Nephron progenitor cell (in vitro differentiated cells): Measurements from ENCODE around the gene KCNMA1.
A peak's percentile ranks its signal among the peaks of the same experiment; 100 is the strongest.

Experiments
- DNase-seq: peaks from one replicate; pipeline ENCODE4 v3.0.0; 2021
- H3K27ac Mint-ChIP-seq: 2 replicates; pipeline ENCODE4 v1.8.0; 2021; ENCODE audit warnings: mild to moderate bottlenecking, moderate library complexity, mixed read lengths
- H3K27me3 Mint-ChIP-seq: 2 replicates; pipeline ENCODE4 v1.8.0; 2021; ENCODE audit warnings: mild to moderate bottlenecking, low read depth, mixed read lengths; ENCODE audit not compliant: poor library complexity
- H3K36me3 Mint-ChIP-seq: 2 replicates; pipeline ENCODE4 v1.8.0; 2021; ENCODE audit warnings: low read depth, mixed read lengths
- H3K4me1 Mint-ChIP-seq: 2 replicates; pipeline ENCODE4 v1.8.0; 2021; ENCODE audit warnings: mixed read lengths
- H3K4me3 Mint-ChIP-seq: 2 replicates; pipeline ENCODE4 v1.8.0; 2021; ENCODE audit warnings: mild to moderate bottlenecking, moderate library complexity, mixed read lengths
- H3K9me3 Mint-ChIP-seq: 2 replicates; pipeline ENCODE4 v1.8.0; 2021; ENCODE audit warnings: mild to moderate bottlenecking, moderate library complexity, mixed read lengths
- TF ChIP-seq, protein P1 (sequence below): fragments of 200-600 bp; sonication (generic); IDR thresholded peaks from 2 replicates; pipeline ENCODE4 v1.5.0; 2021; ENCODE audit warnings: antibody characterized with exemption

The KCNMA1 gene

DNA sequence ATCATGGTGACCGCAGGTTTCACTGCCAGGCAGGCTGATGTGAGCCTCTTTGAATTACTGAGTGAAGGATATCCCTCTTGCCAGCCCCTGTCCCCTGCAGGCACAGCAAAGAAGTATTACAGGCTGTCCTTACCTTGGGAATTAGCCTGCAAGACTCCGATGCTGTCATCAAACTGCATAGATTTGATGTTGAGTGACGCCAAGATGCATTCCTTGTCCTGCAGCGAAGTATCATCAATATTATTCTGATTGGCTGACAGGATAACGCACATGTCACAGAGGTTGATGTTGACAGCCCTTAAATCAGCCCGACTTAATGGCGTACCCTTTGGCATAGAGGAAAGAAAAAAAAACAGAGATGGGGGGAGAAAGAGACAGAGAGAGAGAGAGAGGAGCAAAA, 693.0 kb downstream of the KCNMA1 start:
- peaks cover 12% of the 10 kb centered on the region for H3K27me3 Mint-ChIP-seq

DNA sequence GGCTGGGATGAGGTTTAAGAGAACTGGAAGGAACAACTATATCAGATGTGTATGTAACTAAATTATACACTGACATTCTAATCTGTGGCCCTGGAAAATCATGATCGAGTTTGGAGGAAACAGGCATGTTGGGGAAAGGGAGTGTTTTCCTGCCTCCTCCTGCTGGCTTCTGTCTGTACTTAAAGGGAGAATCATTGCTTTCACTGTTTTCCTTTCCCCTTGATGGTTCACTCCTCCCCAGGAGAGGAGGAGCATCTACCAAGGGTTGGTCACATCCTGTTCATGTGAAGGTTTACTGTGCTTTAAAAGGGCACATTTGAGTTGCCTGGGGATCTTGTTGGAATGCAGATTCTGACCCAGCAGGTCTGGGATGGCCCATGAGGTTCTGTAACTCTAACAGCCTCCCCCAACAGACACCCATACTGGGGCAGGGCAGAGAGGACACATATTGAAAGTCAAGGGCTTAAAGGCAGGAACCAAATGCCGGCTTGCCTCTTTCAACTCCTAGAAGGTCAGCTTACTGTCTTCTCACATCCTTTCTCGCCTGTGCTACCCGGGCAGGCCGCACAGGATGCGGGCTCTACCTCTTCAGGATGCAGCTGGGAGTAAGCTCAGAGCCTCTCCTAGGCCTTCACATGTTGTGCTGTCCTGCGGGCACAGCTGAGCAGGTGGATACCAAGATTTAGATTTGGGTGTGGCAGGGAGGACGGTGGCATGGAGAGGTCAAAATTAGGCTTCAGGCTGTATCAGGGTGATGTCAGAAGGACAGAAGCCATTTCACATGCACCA, 694.8 kb downstream of the KCNMA1 start:
- H3K4me1 Mint-ChIP-seq: peaks cover 58% of the 10 kb centered on the region
- H3K36me3 Mint-ChIP-seq: no peaks in the 10 kb centered on the region
- peaks cover 12% of the 10 kb centered on the region for H3K27me3 Mint-ChIP-seq

More for the DNA sequence above, 693.0 kb downstream of the KCNMA1 start:
- TF ChIP-seq, protein P1, sequence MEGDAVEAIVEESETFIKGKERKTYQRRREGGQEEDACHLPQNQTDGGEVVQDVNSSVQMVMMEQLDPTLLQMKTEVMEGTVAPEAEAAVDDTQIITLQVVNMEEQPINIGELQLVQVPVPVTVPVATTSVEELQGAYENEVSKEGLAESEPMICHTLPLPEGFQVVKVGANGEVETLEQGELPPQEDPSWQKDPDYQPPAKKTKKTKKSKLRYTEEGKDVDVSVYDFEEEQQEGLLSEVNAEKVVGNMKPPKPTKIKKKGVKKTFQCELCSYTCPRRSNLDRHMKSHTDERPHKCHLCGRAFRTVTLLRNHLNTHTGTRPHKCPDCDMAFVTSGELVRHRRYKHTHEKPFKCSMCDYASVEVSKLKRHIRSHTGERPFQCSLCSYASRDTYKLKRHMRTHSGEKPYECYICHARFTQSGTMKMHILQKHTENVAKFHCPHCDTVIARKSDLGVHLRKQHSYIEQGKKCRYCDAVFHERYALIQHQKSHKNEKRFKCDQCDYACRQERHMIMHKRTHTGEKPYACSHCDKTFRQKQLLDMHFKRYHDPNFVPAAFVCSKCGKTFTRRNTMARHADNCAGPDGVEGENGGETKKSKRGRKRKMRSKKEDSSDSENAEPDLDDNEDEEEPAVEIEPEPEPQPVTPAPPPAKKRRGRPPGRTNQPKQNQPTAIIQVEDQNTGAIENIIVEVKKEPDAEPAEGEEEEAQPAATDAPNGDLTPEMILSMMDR: no peak
- H3K27ac Mint-ChIP-seq: peak overlapping the region; percentile 56
- peaks cover 43% of the 10 kb centered on the region for H3K4me1 Mint-ChIP-seq
- no peaks in the 10 kb centered on the region for H3K9me3 Mint-ChIP-seq
- no peak for DNase-seq
- H3K36me3 Mint-ChIP-seq: no peaks in the 10 kb centered on the region
- H3K4me3 Mint-ChIP-seq: no peak overlapping the region

DNA sequence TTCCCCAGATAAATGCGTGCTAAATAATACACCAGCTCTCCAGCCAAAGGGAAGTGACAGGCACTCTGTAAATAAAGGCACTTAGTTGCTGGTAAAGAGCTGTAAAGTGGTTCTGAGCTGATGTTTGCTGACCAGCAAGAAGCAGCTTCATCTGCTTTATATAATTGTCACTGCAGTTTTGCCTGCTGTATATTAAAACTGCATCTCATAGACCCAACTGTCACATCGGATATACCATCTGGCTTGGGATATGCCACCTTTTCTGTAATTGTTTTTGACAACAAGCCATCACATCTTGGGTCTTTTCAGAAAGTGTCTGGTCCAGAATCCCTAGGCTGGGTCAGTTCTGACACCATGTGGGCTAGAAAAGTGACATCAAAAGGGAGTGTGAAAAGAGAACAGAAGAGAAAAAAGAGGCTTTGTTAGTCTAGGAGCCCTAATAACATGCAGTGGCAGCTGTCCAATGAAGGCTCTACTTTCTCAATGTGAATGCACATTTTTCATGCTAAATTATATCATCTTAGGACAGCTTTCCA, 697.6 kb downstream of the KCNMA1 start:
- Mint-ChIP-seq H3K27me3 (peaks cover 10% of the 10 kb centered on the region), H3K4me3 (no peak overlapping the region), H3K27ac (no peak overlapping the region), H3K9me3 (no peaks in the 10 kb centered on the region), H3K36me3 (no peaks in the 10 kb centered on the region), H3K4me1 (peaks cover 55% of the 10 kb centered on the region)
- TF ChIP-seq, protein P1: no peak
- no peak for DNase-seq

More for the DNA sequence above, 694.8 kb downstream of the KCNMA1 start:
- TF ChIP-seq, protein P1: no peak
- H3K9me3 Mint-ChIP-seq: no peaks in the 10 kb centered on the region
- no peak for DNase-seq
- no peak overlapping the region for H3K4me3 Mint-ChIP-seq
- H3K27ac Mint-ChIP-seq: peak overlapping the region; percentile 80

DNA sequence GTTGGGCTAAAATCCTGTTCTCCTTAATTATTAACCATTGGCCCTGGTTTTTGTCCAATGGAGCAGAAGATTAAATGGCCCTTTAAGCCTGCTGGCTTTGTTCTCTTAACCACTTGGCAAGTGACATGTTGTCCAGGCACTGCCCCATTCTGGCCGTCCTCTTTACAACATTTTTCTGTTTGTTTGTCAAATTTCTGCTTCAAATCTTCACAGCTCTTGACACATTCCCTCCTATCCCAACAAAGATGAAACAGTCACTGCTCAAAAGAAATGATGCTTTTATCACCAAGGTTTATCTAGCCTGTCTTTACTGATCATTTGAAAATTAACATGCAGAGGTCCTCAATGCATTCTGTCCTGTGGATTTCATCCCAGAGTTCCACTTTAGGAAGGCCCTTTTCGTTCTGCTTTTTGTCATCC, 700.4 kb downstream of the KCNMA1 start:
- peaks cover 34% of the 10 kb centered on the region for H3K4me1 Mint-ChIP-seq
- TF ChIP-seq, protein P1: no peak
- H3K4me3 Mint-ChIP-seq: no peak overlapping the region
- H3K36me3 Mint-ChIP-seq: no peaks in the 10 kb centered on the region
- H3K9me3 Mint-ChIP-seq: no peaks in the 10 kb centered on the region
- H3K27ac Mint-ChIP-seq: no peak overlapping the region
- no peak for DNase-seq
- peaks cover 6% of the 10 kb centered on the region for H3K27me3 Mint-ChIP-seq

DNA sequence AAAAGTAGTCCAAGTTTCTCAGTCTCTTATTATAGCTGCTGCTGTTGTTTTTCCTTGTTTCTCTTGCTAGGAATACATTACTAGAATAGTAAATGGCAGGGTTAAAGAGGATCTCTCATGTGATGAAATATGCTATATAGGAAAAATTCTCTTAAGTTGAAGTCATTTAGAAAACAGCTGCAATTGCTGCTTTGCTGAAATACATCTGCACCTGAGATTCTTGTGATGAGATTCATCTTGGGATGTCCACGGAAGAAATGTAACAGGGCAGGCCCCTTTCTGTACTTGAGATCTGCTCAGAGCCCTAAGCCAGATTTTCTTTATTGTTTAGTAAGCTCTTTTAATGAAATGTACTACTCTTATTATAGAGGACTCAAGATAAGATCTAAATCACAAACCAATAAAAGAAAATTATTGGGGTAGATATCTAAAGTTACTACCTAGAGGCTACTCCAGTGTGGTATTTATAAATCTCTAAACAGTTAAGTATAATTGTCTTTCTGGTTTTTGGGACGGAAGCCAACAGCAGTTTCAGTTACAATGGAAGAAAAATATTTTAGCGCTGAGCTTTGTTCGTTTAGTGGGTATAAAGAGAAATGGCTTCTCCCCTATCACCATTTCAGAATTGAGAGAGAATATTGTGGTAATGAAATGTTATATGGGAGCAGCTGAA, 701.5 kb downstream of the KCNMA1 start:
- Mint-ChIP-seq H3K36me3 (no peaks in the 10 kb centered on the region), H3K27me3 (peaks cover 6% of the 10 kb centered on the region), H3K4me1 (peaks cover 25% of the 10 kb centered on the region), H3K4me3 (no peak overlapping the region), H3K9me3 (no peaks in the 10 kb centered on the region), H3K27ac (no peak overlapping the region)
- TF ChIP-seq, protein P1: no peak
- DNase-seq: no peak
